Skeletal muscle tissue (tissue), 5 donors: ENCODE measurements around the gene CYREN. TPM values are rescaled to one million over a fixed set of nuclear protein-coding genes. Genes with fewer than 3 reads are reported as not detected.
"Not testable (repeated sequence)": the region's sequence is repeated elsewhere in the genome, so short reads cannot be mapped to it uniquely, and the experiment has no call there.

Source experiments
- H3K27ac ChIP-seq: one replicate; pipeline ENCODE4 v1.7.0; 2013; ENCODE audit warnings: mild to moderate bottlenecking, low read depth, low read length, inconsistent platforms
- H3K27me3 ChIP-seq, 3 donors: one replicate each; pipeline ENCODE4 v1.7.0; 2013; ENCODE audit warnings: low read length in 3 of 3; ENCODE audit not compliant: control insufficient read depth in 3 of 3, insufficient read depth in 3 of 3
- H3K36me3 ChIP-seq, 3 donors: one replicate each; pipeline ENCODE4 v1.7.0; 2013; ENCODE audit warnings: low read length in 3 of 3; ENCODE audit not compliant: control insufficient read depth in 3 of 3, insufficient read depth in 3 of 3
- H3K4me1 ChIP-seq, 3 donors: one replicate each; pipeline ENCODE4 v1.7.0; 2013; ENCODE audit warnings: low read length in 3 of 3, mild to moderate bottlenecking in 3 of 3; ENCODE audit not compliant: control insufficient read depth in 3 of 3, insufficient read depth in 3 of 3
- H3K4me3 ChIP-seq, 3 donors: one replicate each; pipeline ENCODE4 v1.7.0; 2013; ENCODE audit warnings: low read length in 3 of 3
- H3K9ac ChIP-seq, 3 donors: one replicate each; pipeline ENCODE4 v1.7.0; 2013; ENCODE audit warnings: low read length in 3 of 3, mild to moderate bottlenecking in 3 of 3, moderate library complexity in 2 of 3, low read depth in 1 of 3
- H3K9me3 ChIP-seq, 3 donors: one replicate each; pipeline ENCODE4 v1.7.0; 2013; ENCODE audit warnings: low read length in 3 of 3; ENCODE audit not compliant: control insufficient read depth in 3 of 3
- small RNA-seq: library from RNA; depleted of rRNA; stranded (forward); fragments of <200 nt; gene quantifications from one replicate; pipeline ENCODE3, GENCODE V24; 2014
- total RNA-seq: library from RNA; depleted of rRNA; stranded (reverse); fragments of >200 nt; gene quantifications from one replicate; pipeline ENCODE4 v1.2.3, GENCODE V29; 2014
- donor health status: Osteomylitis.

The CYREN gene
- total RNA-seq, 1 donor from 2014 or later = 20.4 TPM

- not testable (repeated sequence) for H3K4me1 ChIP-seq, H3K36me3 ChIP-seq, H3K9me3 ChIP-seq, H3K4me3 ChIP-seq, H3K27me3 ChIP-seq, H3K27ac ChIP-seq, H3K9ac ChIP-seq
These were observed 45.9 kb downstream of the CYREN start for GRCh38 chr7:135124631-135125030.

- Histone ChIP-seq H3K27ac (no peak overlapping the region), H3K9ac (no peak overlapping the region), H3K36me3 (no peaks in the 10 kb centered on the region), H3K9me3 (peaks cover 0 to 3% (median 0%) of the 10 kb centered on the region in 3 donors), H3K4me1 (peaks cover 0 to 3% (median 0%) of the 10 kb centered on the region in 3 donors), H3K4me3 (no peak overlapping the region), H3K27me3 (no peaks in the 10 kb centered on the region)
These were observed 48.6 kb downstream of the CYREN start for GRCh38 chr7:135121868-135122267.

- no peak overlapping the region for H3K4me3 ChIP-seq
- H3K27me3 ChIP-seq = no peaks in the 10 kb centered on the region
- H3K4me1 ChIP-seq = peaks cover 0 to 3% (median 0%) of the 10 kb centered on the region in 3 donors
- no peaks in the 10 kb centered on the region for H3K36me3 ChIP-seq
- H3K9me3 ChIP-seq = peaks cover 0 to 3% (median 0%) of the 10 kb centered on the region in 3 donors
- H3K9ac ChIP-seq = no peak overlapping the region
- H3K27ac ChIP-seq = no peak overlapping the region
These were observed 53.4 kb downstream of the CYREN start for GRCh38 chr7:135117096-135117495.

Small RNAs within 50 kb of the gene (small RNA-seq; reads per million reads assigned to genes)
- 0.07 reads per million for gene MIR6509

Other genes starting within 250 kb of the CYREN start
- gene AGBL3, start 184.2 kb downstream of the CYREN start, total RNA-seq = 4.2 TPM
- gene TMEM140, start 22.6 kb downstream of the CYREN start, total RNA-seq = 1.6 TPM
- 6.8 TPM for gene WDR91, start 40.8 kb upstream of the CYREN start, total RNA-seq
- gene STRA8, start 63.1 kb upstream of the CYREN start, total RNA-seq = not detected